Uterus (tissue), 4 donors: ENCODE data around the gene NOC4L. TPM values are rescaled to one million over a fixed set of nuclear protein-coding genes. Genes with fewer than 3 reads are reported as not detected.

Experiments
- DNase-seq, 2 donors: peaks; one replicate each; pipeline ENCODE4 v3.0.0-alpha.2; 2019 to 2020
- H3K27ac ChIP-seq, 2 donors: fragments of 200-600 bp; sonication (generic); 1 replicate in 1 of 2; 2 replicates in 1 of 2; pipeline ENCODE4 v1.5.1; 2016 to 2018
- H3K27me3 ChIP-seq, 2 donors: fragments of 200-600 bp; sonication (generic); one replicate each; pipeline ENCODE4 v1.5.1; 2018 to 2019; ENCODE audit warnings: control low read depth in 1 of 2
- H3K36me3 ChIP-seq, 2 donors: fragments of 200-600 bp; sonication (generic); one replicate each; pipeline ENCODE4 v1.5.1; 2019; ENCODE audit warnings: control low read depth in 1 of 2
- H3K4me1 ChIP-seq, 2 donors: fragments of 200-600 bp; sonication (generic); one replicate each; pipeline ENCODE4 v1.5.1; 2018 to 2019; ENCODE audit warnings: control low read depth in 1 of 2
- H3K4me3 ChIP-seq, 2 donors: fragments of 200-600 bp; sonication (generic); 1 replicate in 1 of 2; 2 replicates in 1 of 2; pipeline ENCODE4 v1.5.1; 2018 to 2019; ENCODE audit warnings: mild to moderate bottlenecking in 1 of 2
- H3K9me3 ChIP-seq, 2 donors: fragments of 200-600 bp; sonication (generic); one replicate each; pipeline ENCODE4 v1.5.1; 2019; ENCODE audit warnings: control low read depth in 1 of 2
- POLR2A ChIP-seq, 2 donors: fragments of 450-650 bp; IDR thresholded peaks; one replicate each; pipeline ENCODE4 v1.6.1; 2016; ENCODE audit warnings: antibody characterized with exemption in 2 of 2, mild to moderate bottlenecking in 1 of 2, moderate library complexity in 1 of 2
- intact Hi-C: fragments of 100-400 bp; cut with DNase I; formaldehyde crosslinking; loops from one replicate; pipeline ENCODE4 v1.15.1; 2023; ENCODE audit warnings: low total_unique reads
- total RNA-seq, 4 donors: library from RNA; depleted of rRNA in 3 of 4; stranded (reverse); fragments of >200 nt in 3 of 4; gene quantifications; one replicate each; pipeline versions ENCODE4 v1.1.0 to v1.2.4, GENCODE V29; 2014 to 2023
- TF ChIP-seq, protein P1 (sequence below), 4 experiments: fragments of 200-600 bp in 2 of 4; fragments of 450-650 bp in 2 of 4; sonication (generic) in 2 of 4; IDR thresholded peaks; one replicate each; pipeline ENCODE4 v1.5.1; 2016 to 2019; ENCODE audit warnings: antibody characterized with exemption in 4 of 4, mild to moderate bottlenecking in 2 of 4, moderate library complexity in 1 of 4
- donor health status: DM: yes; HTN: yes; CAD: no.

The NOC4L gene
- total RNA-seq, 4 donors from 2014 or later, result 9.4 to 15.4 TPM; not detected in 2

- Histone ChIP-seq H3K4me1 (no peaks in the 10 kb centered on the region), H3K27ac (no peak overlapping the region), H3K27me3 (peaks cover 0 to 27% of the 10 kb centered on the region in 2 donors), H3K4me3 (no peak overlapping the region), H3K36me3 (no peaks in the 10 kb centered on the region), H3K9me3 (no peaks in the 10 kb centered on the region)
- intact Hi-C loops, result no loop called here
- TF ChIP-seq, protein P1, sequence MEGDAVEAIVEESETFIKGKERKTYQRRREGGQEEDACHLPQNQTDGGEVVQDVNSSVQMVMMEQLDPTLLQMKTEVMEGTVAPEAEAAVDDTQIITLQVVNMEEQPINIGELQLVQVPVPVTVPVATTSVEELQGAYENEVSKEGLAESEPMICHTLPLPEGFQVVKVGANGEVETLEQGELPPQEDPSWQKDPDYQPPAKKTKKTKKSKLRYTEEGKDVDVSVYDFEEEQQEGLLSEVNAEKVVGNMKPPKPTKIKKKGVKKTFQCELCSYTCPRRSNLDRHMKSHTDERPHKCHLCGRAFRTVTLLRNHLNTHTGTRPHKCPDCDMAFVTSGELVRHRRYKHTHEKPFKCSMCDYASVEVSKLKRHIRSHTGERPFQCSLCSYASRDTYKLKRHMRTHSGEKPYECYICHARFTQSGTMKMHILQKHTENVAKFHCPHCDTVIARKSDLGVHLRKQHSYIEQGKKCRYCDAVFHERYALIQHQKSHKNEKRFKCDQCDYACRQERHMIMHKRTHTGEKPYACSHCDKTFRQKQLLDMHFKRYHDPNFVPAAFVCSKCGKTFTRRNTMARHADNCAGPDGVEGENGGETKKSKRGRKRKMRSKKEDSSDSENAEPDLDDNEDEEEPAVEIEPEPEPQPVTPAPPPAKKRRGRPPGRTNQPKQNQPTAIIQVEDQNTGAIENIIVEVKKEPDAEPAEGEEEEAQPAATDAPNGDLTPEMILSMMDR (IDR thresholded peaks at IDR 0.05), result no peak
- no peak for TF ChIP-seq POLR2A (IDR thresholded peaks at IDR 0.05)
- no peak for DNase-seq
These were observed 27.2 kb downstream of the NOC4L start for GRCh38 chr12:132171293-132171967.

DNA sequence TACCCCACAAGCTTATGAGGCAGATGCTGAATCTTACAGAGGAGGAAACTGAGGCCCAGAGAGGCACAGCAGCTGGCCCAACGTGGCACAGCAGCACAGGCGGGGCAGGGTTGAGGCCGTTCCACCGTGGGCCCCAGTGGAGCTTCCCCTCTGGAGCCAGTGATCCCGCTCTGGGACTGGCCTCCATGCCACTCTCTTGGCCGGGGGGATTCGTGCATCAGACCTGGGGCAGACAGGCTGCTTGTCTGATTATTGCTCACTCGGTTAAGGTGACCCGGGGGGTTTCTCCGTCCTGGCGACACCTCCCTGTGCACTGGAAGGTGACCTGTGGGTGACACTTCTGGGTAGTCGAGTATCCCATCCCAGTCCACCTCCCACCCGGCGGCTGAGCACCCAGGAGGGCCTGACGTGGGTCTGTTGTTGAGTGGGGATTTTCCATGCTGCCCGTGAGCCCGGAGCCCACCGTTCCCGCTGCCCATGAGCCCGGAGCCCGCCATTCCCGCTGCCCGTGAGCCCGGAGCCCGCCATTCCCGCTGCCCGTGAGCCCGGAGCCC, 27.8 kb downstream of the NOC4L start:
- Histone ChIP-seq H3K27ac (no peak overlapping the region), H3K27me3 (peaks cover 0 to 33% of the 10 kb centered on the region in 2 donors), H3K9me3 (no peaks in the 10 kb centered on the region), H3K4me3 (no peak overlapping the region), H3K4me1 (no peaks in the 10 kb centered on the region), H3K36me3 (no peaks in the 10 kb centered on the region)
- DNase-seq, result no peak
- no peak for TF ChIP-seq POLR2A (IDR thresholded peaks at IDR 0.05)
- TF ChIP-seq, protein P1 (IDR thresholded peaks at IDR 0.05), result no peak
- intact Hi-C loops, result no loop called here

DNA sequence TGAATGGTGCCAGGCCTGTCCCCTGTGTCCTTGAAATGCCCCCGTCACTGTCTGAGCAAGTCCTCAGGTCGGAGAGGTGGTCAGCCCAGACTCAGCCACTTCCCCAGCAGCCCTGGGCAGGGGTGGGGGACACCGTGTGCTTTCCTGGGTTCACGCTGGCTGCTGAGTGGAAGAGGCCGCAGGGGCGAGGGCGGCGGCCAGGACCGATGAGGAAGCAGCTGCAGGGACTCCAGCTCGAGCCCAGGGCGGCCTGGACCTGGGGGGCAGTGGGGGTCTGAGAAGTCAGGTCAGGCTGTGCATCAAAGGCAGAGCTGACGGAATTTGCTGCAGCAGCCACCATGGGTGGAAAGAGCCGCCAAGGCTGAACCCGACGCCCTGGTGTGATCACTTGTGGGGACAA, 28.4 kb downstream of the NOC4L start:
- TF ChIP-seq, protein P1 (IDR thresholded peaks at IDR 0.05), result no peak
- no peak for TF ChIP-seq POLR2A (IDR thresholded peaks at IDR 0.05)
- intact Hi-C loops, result no loop called here
- DNase-seq, result no peak

GRCh38 chr12:132173135-132174014, 29.1 kb downstream of the NOC4L start:
- Histone ChIP-seq H3K36me3 (no peaks in the 10 kb centered on the region), H3K27ac (no peak overlapping the region), H3K4me1 (no peaks in the 10 kb centered on the region), H3K9me3 (no peaks in the 10 kb centered on the region), H3K4me3 (no peak overlapping the region), H3K27me3 (peaks cover 0 to 41% of the 10 kb centered on the region in 2 donors)
- TF ChIP-seq, protein P1 (IDR thresholded peaks at IDR 0.05), result no peak
- TF ChIP-seq POLR2A (IDR thresholded peaks at IDR 0.05), result no peak
- intact Hi-C loops, result no loop called here
- DNase-seq, result no peak

More for the DNA sequence above, 28.4 kb downstream of the NOC4L start:
- Histone ChIP-seq H3K36me3 (no peaks in the 10 kb centered on the region), H3K9me3 (no peaks in the 10 kb centered on the region), H3K27me3 (peaks cover 0 to 39% of the 10 kb centered on the region in 2 donors), H3K4me1 (no peaks in the 10 kb centered on the region), H3K27ac (no peak overlapping the region), H3K4me3 (no peak overlapping the region)
